Measurements from ENCODE around the gene EGFL6.

The EGFL6 gene

DNA sequence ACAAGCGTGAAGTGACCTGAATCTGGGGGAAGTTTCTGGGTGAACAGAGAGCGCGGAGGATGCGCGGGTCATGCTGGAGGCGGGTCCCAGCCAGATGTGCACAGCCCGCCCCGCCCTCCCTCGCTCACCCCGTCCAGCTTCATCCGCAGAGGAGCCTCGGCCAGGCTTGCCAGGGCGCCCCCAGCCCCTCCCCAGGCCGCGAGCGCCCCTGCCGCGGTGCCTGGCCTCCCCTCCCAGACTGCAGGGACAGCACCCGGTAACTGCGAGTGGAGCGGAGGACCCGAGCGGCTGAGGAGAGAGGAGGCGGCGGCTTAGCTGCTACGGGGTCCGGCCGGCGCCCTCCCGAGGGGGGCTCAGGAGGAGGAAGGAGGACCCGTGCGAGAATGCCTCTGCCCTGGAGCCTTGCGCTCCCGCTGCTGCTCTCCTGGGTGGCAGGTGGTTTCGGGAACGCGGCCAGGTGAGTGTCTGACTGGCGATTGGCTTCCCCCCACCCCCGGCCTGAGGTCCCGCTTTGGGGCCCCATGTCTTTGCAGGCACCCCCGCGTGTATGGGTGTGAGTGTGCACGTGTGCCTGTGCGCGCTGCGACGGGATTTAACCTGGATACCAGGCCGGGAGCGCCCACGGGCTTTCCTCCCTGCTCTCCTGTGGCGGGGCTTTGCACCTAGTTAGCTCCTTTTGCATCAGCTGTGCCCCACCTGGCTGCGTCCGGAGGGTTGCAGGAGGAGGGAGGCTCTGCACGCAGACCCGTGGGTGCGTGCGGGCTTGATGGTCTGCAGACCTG, at the start of gene EGFL6:
Gene EGFL6, plus strand, starts transcription at position 123 of the 782 bp plus-strand sequence. Its CDS starts 261 bp downstream, at position 384.
- TF ChIP-seq POLR2A (IDR thresholded peaks at IDR 0.05; ENCODE audit: low read length) (no peak), GATA1 (IDR thresholded peaks at IDR 0.05; ENCODE audit: low read depth, low read length) (no peak)
- DNase-seq: no peak

DNA sequence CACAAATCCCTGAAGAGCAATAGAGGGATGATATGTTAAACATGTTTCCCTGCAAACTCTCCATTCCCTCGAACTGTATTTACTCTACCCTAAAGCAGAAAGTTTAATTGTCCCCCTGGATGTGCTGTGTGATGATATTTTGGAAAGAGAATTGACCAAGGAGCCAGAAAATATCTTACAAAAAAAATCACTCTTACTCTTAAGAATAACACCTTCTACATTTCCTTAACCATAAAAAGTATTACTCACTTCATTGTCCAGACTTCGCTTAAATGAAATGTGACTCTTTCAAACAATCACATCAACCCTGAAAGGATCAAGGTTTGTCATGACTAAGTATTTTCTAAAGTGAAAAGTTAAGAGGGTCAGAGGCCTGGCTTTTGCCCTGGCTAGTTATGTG, 49.0 kb upstream of the EGFL6 start:
- TF ChIP-seq GATA1 (IDR thresholded peaks at IDR 0.05; ENCODE audit: low read depth, low read length) (no peak), POLR2A (IDR thresholded peaks at IDR 0.05; ENCODE audit: low read length) (no peak)
- no peak for DNase-seq

DNA sequence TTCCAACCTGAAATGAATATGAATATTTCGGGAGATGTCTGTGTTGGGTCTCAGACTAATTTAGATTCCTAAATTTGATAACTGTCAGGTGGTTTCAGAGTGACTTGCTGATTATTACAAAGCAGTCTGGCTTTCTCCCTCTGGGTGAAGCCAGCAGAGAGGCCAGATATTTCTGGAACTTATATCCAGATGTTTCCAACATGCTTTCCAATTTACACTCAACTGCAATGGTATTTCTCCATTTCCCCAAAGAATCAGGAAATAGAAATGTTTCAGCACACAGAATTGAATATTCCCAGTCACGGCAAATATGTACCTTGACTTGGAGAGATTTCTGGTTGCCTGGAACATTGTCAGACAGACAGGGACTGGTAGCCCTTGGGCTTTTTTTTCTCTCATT, 48.5 kb upstream of the EGFL6 start:
- TF ChIP-seq GATA1 (IDR thresholded peaks at IDR 0.05; ENCODE audit: low read depth, low read length) (no peak), POLR2A (IDR thresholded peaks at IDR 0.05; ENCODE audit: low read length) (no peak)
- no peak for DNase-seq

DNA sequence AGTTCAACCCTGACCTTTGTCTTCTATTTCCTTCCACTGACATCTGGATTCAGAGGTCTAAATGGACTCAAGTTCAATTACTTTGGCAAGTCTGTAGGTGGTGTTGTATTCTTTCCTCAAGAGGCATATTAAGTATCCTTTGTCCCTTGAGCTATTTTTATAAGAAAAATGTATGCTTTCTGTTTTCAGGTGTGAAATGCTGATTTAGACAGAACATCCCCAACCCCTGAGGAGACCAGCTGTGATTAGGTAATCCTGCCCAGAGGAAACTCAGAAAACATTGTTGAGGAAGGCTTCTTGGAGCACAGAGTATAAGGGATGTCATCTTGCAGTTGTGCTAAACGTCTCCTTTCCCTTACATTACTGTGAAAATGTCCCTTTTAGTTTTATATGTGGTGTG, 46.6 kb upstream of the EGFL6 start:
- no peak for TF ChIP-seq POLR2A (IDR thresholded peaks at IDR 0.05; ENCODE audit: low read length)
- no peak for TF ChIP-seq GATA1 (IDR thresholded peaks at IDR 0.05; ENCODE audit: low read depth, low read length)
- no peak for DNase-seq

DNA sequence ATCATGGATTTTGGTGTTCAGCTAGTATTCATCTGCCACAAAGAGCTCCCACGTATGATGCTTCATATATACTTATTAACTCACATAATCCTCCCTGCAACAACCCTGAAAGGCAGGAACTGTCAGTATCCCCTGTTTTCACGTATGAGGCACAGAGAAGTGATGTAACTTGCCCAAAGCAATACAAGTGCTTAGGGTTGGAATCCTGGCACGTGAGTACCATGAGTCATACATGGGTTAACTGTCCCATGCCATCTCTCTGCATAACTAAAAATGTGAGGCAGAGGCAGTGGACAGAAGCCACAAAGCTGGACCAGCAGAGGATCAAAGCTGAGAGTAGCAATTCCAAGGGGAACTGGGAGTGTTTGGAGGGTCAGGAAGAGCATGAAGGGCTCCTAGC, 35.7 kb upstream of the EGFL6 start:
- TF ChIP-seq GATA1 (IDR thresholded peaks at IDR 0.05; ENCODE audit: low read depth, low read length) (no peak), POLR2A (IDR thresholded peaks at IDR 0.05; ENCODE audit: low read length) (no peak)
- no peak for DNase-seq

DNA sequence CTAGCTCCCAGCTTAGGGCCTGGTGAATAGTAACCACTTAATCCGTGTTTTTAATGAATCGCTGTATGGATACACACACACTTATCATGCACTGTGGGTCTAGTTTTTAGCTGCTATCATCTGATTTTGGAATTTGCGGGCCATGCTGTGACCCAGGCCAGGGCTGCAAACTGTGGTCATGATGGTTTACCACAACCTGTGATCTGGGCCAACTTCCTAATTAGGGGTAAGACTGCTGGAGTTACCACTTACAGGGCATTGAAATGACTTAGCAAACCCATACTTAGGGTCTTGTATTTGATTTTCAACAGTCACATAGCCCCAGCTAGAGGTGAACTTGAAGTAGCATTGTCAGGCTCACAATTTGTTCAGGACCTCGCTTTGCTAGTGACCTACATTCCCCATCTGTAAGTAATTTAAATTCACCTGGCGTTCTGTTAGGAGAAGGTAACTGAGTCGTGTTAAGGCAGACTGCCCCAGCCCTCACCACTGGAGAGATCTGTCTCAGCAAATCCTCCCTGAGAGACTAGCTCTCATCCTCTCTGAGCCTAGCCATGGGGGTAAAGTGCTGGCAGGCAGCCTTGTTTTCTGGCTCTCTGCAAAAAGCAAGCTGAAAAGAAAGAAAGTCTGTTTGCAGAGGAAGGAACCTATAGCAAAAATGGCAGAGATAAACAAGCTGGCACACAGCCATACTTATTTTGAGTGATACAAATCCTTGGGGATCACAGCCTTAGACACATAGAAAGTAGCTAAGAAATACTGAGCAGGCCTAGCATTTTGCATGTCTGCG, 33.8 kb upstream of the EGFL6 start:
- TF ChIP-seq GATA1 (IDR thresholded peaks at IDR 0.05; ENCODE audit: low read depth, low read length) (no peak), POLR2A (IDR thresholded peaks at IDR 0.05; ENCODE audit: low read length) (no peak)
- DNase-seq: no peak

GRCh38 chrX:13536551-13536950, 32.9 kb upstream of the EGFL6 start:
- TF ChIP-seq POLR2A (IDR thresholded peaks at IDR 0.05; ENCODE audit: low read length) (no peak), GATA1 (IDR thresholded peaks at IDR 0.05; ENCODE audit: low read depth, low read length) (no peak)
- DNase-seq: no peak

DNA sequence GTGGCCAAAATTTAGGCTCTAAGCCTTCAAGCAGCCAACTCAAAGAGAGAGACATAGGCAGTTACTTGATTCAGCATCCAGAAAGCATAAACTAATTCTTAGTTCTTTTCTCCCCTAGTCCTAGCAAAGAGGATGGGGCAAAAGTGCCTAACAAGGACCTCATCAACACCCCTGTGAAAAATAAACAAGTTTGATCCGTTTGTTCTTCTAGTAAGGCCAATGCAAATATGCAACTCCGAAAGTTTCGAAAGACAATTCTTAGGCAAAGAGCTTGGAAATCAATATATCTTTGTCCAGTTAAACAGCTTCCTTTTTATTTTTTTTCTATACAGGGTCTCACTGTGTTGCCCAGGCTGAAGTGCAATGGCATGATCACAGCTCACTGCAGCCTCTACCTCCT, 31.0 kb upstream of the EGFL6 start:
- TF ChIP-seq POLR2A (IDR thresholded peaks at IDR 0.05; ENCODE audit: low read length) (no peak), GATA1 (IDR thresholded peaks at IDR 0.05; ENCODE audit: low read depth, low read length) (no peak)
- no peak for DNase-seq

DNA sequence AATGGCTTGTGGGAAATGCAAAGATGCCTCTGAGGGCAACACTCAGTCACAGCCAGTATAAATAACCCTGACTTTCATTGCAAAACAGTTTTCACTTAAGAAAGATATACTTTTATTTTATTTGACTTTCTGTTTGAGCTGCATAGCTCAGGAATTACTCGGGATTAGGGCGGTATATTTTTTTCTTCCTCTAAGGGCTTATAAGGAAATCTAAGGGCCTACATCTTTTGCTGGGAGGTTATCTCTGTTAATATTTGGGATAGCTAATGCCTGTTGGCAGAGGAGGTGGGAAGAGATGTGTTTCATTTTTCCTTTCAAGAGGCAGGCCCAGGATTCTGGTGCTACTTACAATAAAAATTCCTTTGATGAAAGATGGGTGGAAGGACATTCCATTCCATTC, 28.8 kb upstream of the EGFL6 start:
- no peak for TF ChIP-seq GATA1 (IDR thresholded peaks at IDR 0.05; ENCODE audit: low read depth, low read length)
- no peak for TF ChIP-seq POLR2A (IDR thresholded peaks at IDR 0.05; ENCODE audit: low read length)
- DNase-seq: no peak

GRCh38 chrX:13545726-13546125, 23.7 kb upstream of the EGFL6 start:
- TF ChIP-seq POLR2A (IDR thresholded peaks at IDR 0.05; ENCODE audit: low read length) (no peak), GATA1 (IDR thresholded peaks at IDR 0.05; ENCODE audit: low read depth, low read length) (no peak)
- no peak for DNase-seq

GRCh38 chrX:13547671-13548070, 21.7 kb upstream of the EGFL6 start:
- no peak for DNase-seq
- TF ChIP-seq POLR2A (IDR thresholded peaks at IDR 0.05; ENCODE audit: low read length) (no peak), GATA1 (IDR thresholded peaks at IDR 0.05; ENCODE audit: low read depth, low read length) (no peak)

DNA sequence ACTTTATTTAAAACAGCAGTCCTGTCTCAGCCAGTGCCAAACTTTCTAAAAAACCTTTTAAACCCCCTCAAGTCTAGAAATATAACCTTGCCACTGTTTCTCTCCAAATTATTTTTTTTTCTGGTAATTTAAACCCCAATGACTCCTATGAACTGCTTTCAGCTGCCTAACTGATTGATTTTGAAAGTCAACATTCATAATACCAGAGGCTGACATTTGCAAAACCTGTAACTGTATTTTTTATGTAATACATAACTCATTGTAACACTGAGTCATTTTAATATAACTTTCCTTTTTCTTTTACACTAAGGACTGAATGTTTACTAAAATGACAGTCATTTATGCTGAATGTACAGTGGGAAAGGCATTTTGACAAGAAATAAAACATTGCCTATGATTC, 19.1 kb upstream of the EGFL6 start:
- DNase-seq: no peak
- TF ChIP-seq POLR2A (IDR thresholded peaks at IDR 0.05; ENCODE audit: low read length): no peak
- no peak for TF ChIP-seq GATA1 (IDR thresholded peaks at IDR 0.05; ENCODE audit: low read depth, low read length)

DNA sequence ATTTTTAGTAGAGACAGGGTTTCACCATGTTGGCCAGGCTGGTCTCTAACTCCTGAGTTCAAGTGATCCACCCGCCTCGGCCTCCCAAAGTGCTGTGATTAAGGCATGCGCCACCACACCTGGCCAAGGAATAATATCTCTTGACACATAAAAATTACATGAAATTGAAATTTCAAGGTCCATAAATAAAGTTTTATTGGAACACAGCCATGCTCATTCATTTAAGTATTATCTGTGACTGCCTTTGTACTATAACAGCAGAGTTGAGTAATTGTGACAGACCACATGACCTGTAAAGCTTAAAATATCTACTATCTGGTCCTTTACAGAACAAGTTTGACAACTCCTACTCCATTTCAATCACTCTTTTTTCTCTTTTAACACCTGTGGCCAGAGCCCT, 17.8 kb upstream of the EGFL6 start:
- DNase-seq: no peak
- TF ChIP-seq GATA1 (IDR thresholded peaks at IDR 0.05; ENCODE audit: low read depth, low read length): no peak
- TF ChIP-seq POLR2A (IDR thresholded peaks at IDR 0.05; ENCODE audit: low read length): no peak

- TF ChIP-seq GATA1 (IDR thresholded peaks at IDR 0.05; ENCODE audit: low read depth, low read length) (no peak), POLR2A (IDR thresholded peaks at IDR 0.05; ENCODE audit: low read length) (no peak)
- DNase-seq: no peak
Measured at GRCh38 chrX:13552892-13553291, 16.5 kb upstream of the EGFL6 start.

GRCh38 chrX:13565511-13565910, 3.9 kb upstream of the EGFL6 start:
- TF ChIP-seq GATA1 (IDR thresholded peaks at IDR 0.05; ENCODE audit: low read depth, low read length): no peak
- no peak for TF ChIP-seq POLR2A (IDR thresholded peaks at IDR 0.05; ENCODE audit: low read length)

More at GRCh38 chrX:13565511-13565910, 3.9 kb upstream of the EGFL6 start:
- DNase-seq: no peak

All from erythroblast (primary cell).